H9 (cell line): ENCODE measurements around the gene SLC13A4. TPM values are rescaled to one million over a fixed set of nuclear protein-coding genes. Genes with fewer than 3 reads are reported as not detected.

Source experiments
- DNase-seq: peaks from one replicate; pipeline ENCODE4 v3.0.0-alpha.2; 2017
- H2AFZ ChIP-seq: one replicate; pipeline ENCODE4 v1.6.1; 2013; ENCODE audit warnings: mild to moderate bottlenecking, low read length, control low read depth, moderate library complexity
- H2AK5ac ChIP-seq: 2 replicates; pipeline ENCODE4 v1.6.1; 2013; ENCODE audit warnings: low read length, control low read depth, mixed read lengths; ENCODE audit not compliant: insufficient read length
- H2BK120ac ChIP-seq: one replicate; pipeline ENCODE4 v1.6.1; 2013; ENCODE audit warnings: low read depth, mild to moderate bottlenecking, low read length, control low read depth, inconsistent platforms; ENCODE audit not compliant: poor library complexity, severe bottlenecking
- H2BK12ac ChIP-seq: 2 replicates; pipeline ENCODE4 v1.6.1; 2013; ENCODE audit warnings: low read length, control low read depth, mixed read lengths, low read depth; ENCODE audit not compliant: insufficient read length
- H2BK15ac ChIP-seq: 2 replicates; pipeline ENCODE4 v1.6.1; 2013; ENCODE audit warnings: low read depth, low read length, control low read depth
- H2BK20ac ChIP-seq: one replicate; pipeline ENCODE4 v1.6.1; 2013; ENCODE audit warnings: low read depth, mild to moderate bottlenecking, low read length, control low read depth, inconsistent platforms; ENCODE audit not compliant: poor library complexity, severe bottlenecking
- H2BK5ac ChIP-seq: 2 replicates; pipeline ENCODE4 v1.6.1; 2013; ENCODE audit warnings: low read length, control low read depth, mixed read lengths; ENCODE audit not compliant: insufficient read length
- H3K14ac ChIP-seq: 2 replicates; pipeline ENCODE4 v1.6.1; 2013; ENCODE audit warnings: low read length, control low read depth; ENCODE audit not compliant: insufficient read depth
- H3K18ac ChIP-seq: 2 replicates; pipeline ENCODE4 v1.6.1; 2013; ENCODE audit warnings: low read depth, mild to moderate bottlenecking, mixed read lengths, low read length, control low read depth; ENCODE audit not compliant: insufficient read length
- H3K23ac ChIP-seq: 2 replicates; pipeline ENCODE4 v1.6.1; 2013; ENCODE audit warnings: low read length, control low read depth, mixed read lengths, low read depth; ENCODE audit not compliant: insufficient read length
- H3K23me2 ChIP-seq: 2 replicates; pipeline ENCODE4 v1.6.1; 2013; ENCODE audit warnings: low read depth, mild to moderate bottlenecking, mixed read lengths, low read length, control low read depth; ENCODE audit not compliant: insufficient read length, poor library complexity, severe bottlenecking
- H3K27ac ChIP-seq: 2 replicates; pipeline ENCODE4 v1.5.1; 2013; ENCODE audit warnings: low read length, control low read depth, mixed read lengths, low read depth; ENCODE audit not compliant: insufficient read length
- H3K27me3 ChIP-seq: 2 replicates; pipeline ENCODE4 v1.6.1; 2013; ENCODE audit warnings: low read length, control low read depth, inconsistent platforms; ENCODE audit not compliant: insufficient read depth
- H3K4ac ChIP-seq: 2 replicates; pipeline ENCODE4 v1.6.1; 2013; ENCODE audit warnings: low read depth, mild to moderate bottlenecking, control low read depth, inconsistent platforms, low read length, moderate library complexity
- H3K4me1 ChIP-seq: 2 replicates; pipeline ENCODE4 v1.6.1; 2013; ENCODE audit warnings: low read length, control low read depth, inconsistent platforms; ENCODE audit not compliant: insufficient read depth
- H3K4me2 ChIP-seq: 2 replicates; pipeline ENCODE4 v1.6.1; 2013; ENCODE audit warnings: low read length, control low read depth, mixed read lengths; ENCODE audit not compliant: insufficient read length, insufficient read depth
- H3K56ac ChIP-seq: 2 replicates; pipeline ENCODE4 v1.6.1; 2013; ENCODE audit warnings: low read depth, mild to moderate bottlenecking, mixed read lengths, low read length, control low read depth; ENCODE audit not compliant: insufficient read length
- H3K79me1 ChIP-seq: 2 replicates; pipeline ENCODE4 v1.6.1; 2013; ENCODE audit warnings: low read depth, mild to moderate bottlenecking, moderate library complexity, low read length, control low read depth, inconsistent platforms; ENCODE audit not compliant: insufficient read depth, poor library complexity, severe bottlenecking
- H3K79me2 ChIP-seq: 2 replicates; pipeline ENCODE4 v1.6.1; 2013; ENCODE audit warnings: low read length, control low read depth, inconsistent platforms; ENCODE audit not compliant: insufficient read depth
- H3K9ac ChIP-seq: 2 replicates; pipeline ENCODE4 v1.6.1; 2013; ENCODE audit warnings: low read length, control low read depth, mixed read lengths; ENCODE audit not compliant: insufficient read length; ENCODE audit errors: extremely low read depth
- H3K9me3 ChIP-seq: one replicate; pipeline ENCODE4 v1.6.1; 2013; ENCODE audit warnings: low read depth, low read length, inconsistent platforms; ENCODE audit not compliant: control insufficient read depth
- H3T11ph ChIP-seq: one replicate; pipeline ENCODE4 v1.6.1; 2013; ENCODE audit warnings: mild to moderate bottlenecking, low read length, control low read depth, inconsistent platforms
- H4K20me1 ChIP-seq: one replicate; pipeline ENCODE4 v1.6.1; 2013; ENCODE audit not compliant: control insufficient read depth, insufficient read length, insufficient read depth
- H4K5ac ChIP-seq: 2 replicates; pipeline ENCODE4 v1.6.1; 2013; ENCODE audit warnings: low read depth, mild to moderate bottlenecking, mixed read lengths, low read length, control low read depth; ENCODE audit not compliant: insufficient read length
- H4K8ac ChIP-seq: replicated peaks from 2 replicates; pipeline ENCODE4 v1.6.1; 2013; ENCODE audit warnings: low read length, control low read depth, mixed read lengths, low read depth; ENCODE audit not compliant: insufficient read length
- H4K91ac ChIP-seq: 2 replicates; pipeline ENCODE4 v1.6.1; 2013; ENCODE audit warnings: low read depth, mild to moderate bottlenecking, moderate library complexity, mixed read lengths, low read length, control low read depth; ENCODE audit not compliant: insufficient read length
- H3K27ac Mint-ChIP-seq, 3 experiments: 2 replicates in 2 of 3; 3 replicates in 1 of 3; pipeline ENCODE4 v1.8.0; 2020 to 2021; ENCODE audit warnings: mixed read lengths in 3 of 3, mild to moderate bottlenecking in 1 of 3, moderate library complexity in 1 of 3
- H3K27me3 Mint-ChIP-seq: 2 replicates; pipeline ENCODE4 v1.8.0; 2021; ENCODE audit warnings: low read depth, mild to moderate bottlenecking, moderate library complexity, mixed read lengths
- H3K36me3 Mint-ChIP-seq, 3 experiments: 2 replicates in 2 of 3; 3 replicates in 1 of 3; pipeline ENCODE4 v1.8.0; 2020 to 2021; ENCODE audit warnings: low read depth in 3 of 3, mixed read lengths in 3 of 3; ENCODE audit not compliant: insufficient read depth in 1 of 3
- H3K4me1 Mint-ChIP-seq, 2 experiments: 2 replicates each; pipeline ENCODE4 v1.8.0; 2020; ENCODE audit warnings: mixed read lengths in 2 of 2
- H3K4me3 Mint-ChIP-seq, 2 experiments: 2 replicates in 1 of 2; 3 replicates in 1 of 2; pipeline ENCODE4 v1.8.0; 2020 to 2021; ENCODE audit warnings: mild to moderate bottlenecking in 2 of 2, mixed read lengths in 2 of 2, moderate library complexity in 1 of 2
- H3K9me3 Mint-ChIP-seq, 2 experiments: 2 replicates in 1 of 2; 3 replicates in 1 of 2; pipeline ENCODE4 v1.8.0; 2020; ENCODE audit warnings: mild to moderate bottlenecking in 2 of 2, mixed read lengths in 2 of 2, moderate library complexity in 1 of 2
- CTCF ChIP-seq: fragments of 200-600 bp; sonication (generic); conservative IDR thresholded peaks from 3 replicates; pipeline ENCODE4 v1.8.0; 2021; ENCODE audit warnings: antibody characterized with exemption, mild to moderate bottlenecking
- WGBS: extraction: QIAGEN DNeasy Blood & Tissue Kit; methylation state at CpG from one replicate; pipeline ENCODE4 v1.1.7; 2013; ENCODE audit warnings: missing lambda C conversion rate, low lambda C conversion rate, mixed read lengths; ENCODE audit not compliant: insufficient read length; ENCODE audit errors: extremely low coverage; 5-methylcytosine and 5-hydroxymethylcytosine counted together
- total RNA-seq: library from RNA; stranded (reverse); gene quantifications from 2 replicates; pipeline ENCODE4 v1.2.1, GENCODE V29; 2021

Gene SLC13A4
- total RNA-seq, 1 experiment from 2014 or later, result 3.5 TPM

- Histone ChIP-seq H3K23ac (no peak overlapping the region), H3K27ac (no peak overlapping the region), H2AK5ac (no peak overlapping the region), H3K9me3 (no peaks in the 10 kb centered on the region), H4K91ac (no peak overlapping the region), H3T11ph (no peak overlapping the region), H2AFZ (no peak overlapping the region), H2BK120ac (no peak overlapping the region), H3K23me2 (no peaks in the 10 kb centered on the region), H3K79me2 (no peaks in the 10 kb centered on the region), H3K4me1 (no peaks in the 10 kb centered on the region), H2BK12ac (no peak overlapping the region), H3K18ac (no peak overlapping the region), H2BK20ac (no peak overlapping the region), H4K5ac (no peak overlapping the region), H3K56ac (no peak overlapping the region), H4K20me1 (no peaks in the 10 kb centered on the region), H3K4ac (no peak overlapping the region), H3K14ac (no peak overlapping the region), H4K8ac (no peak overlapping the region), H2BK15ac (no peak overlapping the region), H3K4me2 (no peak overlapping the region), H3K79me1 (no peaks in the 10 kb centered on the region), H2BK5ac (no peak overlapping the region), H3K9ac (no peak overlapping the region), H3K27me3 (no peaks in the 10 kb centered on the region)
- H3K27me3 Mint-ChIP-seq, result peaks cover 6% of the 10 kb centered on the region
- H3K4me3 Mint-ChIP-seq, result no peak overlapping the region
- TF ChIP-seq CTCF, result no peak
- no peak for DNase-seq
- no CpG with 5 or more reads among the region's 8 CpGs for WGBS
- peaks cover 0 to 5% of the 10 kb centered on the region in 2 experiments; a peak in 1 of 5 replicates for H3K9me3 Mint-ChIP-seq
- H3K4me1 Mint-ChIP-seq, result peaks cover 19 to 24% of the 10 kb centered on the region in 2 experiments
- H3K27ac Mint-ChIP-seq, result no peak overlapping the region
- peaks cover 0 to 6% (median 0%) of the 10 kb centered on the region in 3 experiments; a peak in 2 of 7 replicates for H3K36me3 Mint-ChIP-seq
Observed at GRCh38 chr7:135747366-135747765, 19.4 kb upstream of the SLC13A4 start.
